SK-N-SH treated with all-trans-retinoic acid at 6 μM for 48 hours (cell line): ENCODE data around the gene OR51B5.

Source experiments
- ARNTL ChIP-seq: fragments of 450-650 bp; formaldehyde crosslinking; IDR thresholded peaks from 2 replicates; pipeline ENCODE4 v1.5.0; 2020; ENCODE audit warnings: low read depth, mild to moderate bottlenecking, moderate library complexity, borderline replicate concordance
- BACH2 ChIP-seq: fragments of 250-450 bp; sonication (Bioruptor Pico); IDR thresholded peaks from 2 replicates; pipeline ENCODE4 v1.9.0; 2021; ENCODE audit warnings: mild to moderate bottlenecking, borderline replicate concordance
- OSR1 ChIP-seq: fragments of 250-450 bp; sonication (Bioruptor Pico); IDR thresholded peaks from 2 replicates; pipeline ENCODE4 v1.8.0; 2022; ENCODE audit warnings: moderate library complexity, mild to moderate bottlenecking, inconsistent platforms
- PATZ1 ChIP-seq: fragments of 250-450 bp; sonication (Bioruptor Pico); IDR thresholded peaks from 2 replicates; pipeline ENCODE4 v1.8.0; 2020; ENCODE audit warnings: mild to moderate bottlenecking, moderate library complexity, borderline replicate concordance
- PPARA ChIP-seq: fragments of 250-450 bp; sonication (Bioruptor Pico); IDR thresholded peaks from 2 replicates; pipeline ENCODE4 v1.5.0; 2020; ENCODE audit warnings: mild to moderate bottlenecking, borderline replicate concordance
- ZFP3 ChIP-seq: fragments of 250-450 bp; sonication (Bioruptor Pico); IDR thresholded peaks from 2 replicates; pipeline ENCODE4 v1.5.0; 2020; ENCODE audit warnings: mild to moderate bottlenecking, moderate library complexity
- ZFP30 ChIP-seq: fragments of 450-650 bp; formaldehyde crosslinking; IDR thresholded peaks from 2 replicates; pipeline ENCODE4 v1.5.0; 2022; ENCODE audit warnings: mild to moderate bottlenecking, moderate library complexity

GRCh38 chr11:5343474-5344335 is at the start of gene OR51B5:
- TF ChIP-seq OSR1 (CRISPR knock-in tag) (no peak), ZFP3 (CRISPR knock-in tag) (no peak), ZFP30 (CRISPR knock-in tag) (no peak), ARNTL (CRISPR knock-in tag) (no peak), PPARA (CRISPR knock-in tag) (no peak), PATZ1 (CRISPR knock-in tag) (no peak), BACH2 (CRISPR knock-in tag) (no peak)
